PC-9 (cell line): Measurements from ENCODE around the gene GABRA4. TPM values are rescaled to one million over a fixed set of nuclear protein-coding genes. Genes with fewer than 3 reads are reported as not detected.

Experiments used
- BruUV-seq: library from RNA; stranded (reverse); fragments of 400-500 nt; replicated peaks from 2 replicates; lab custom pipeline; 2021; lab: Mats Ljungman, UMichigan
- CTCF ChIA-PET: fragments of 300-600 bp; sonication (Branson Sonifier 250); formaldehyde crosslinking; loops from one replicate; lab custom pipeline; 2022; ENCODE audit warnings: antibody characterized with exemption; lab: Charles Lee
- POLR2A ChIA-PET: fragments of 300-600 bp; sonication (Branson Sonifier 250); formaldehyde crosslinking; loops from one replicate; lab custom pipeline; 2022; ENCODE audit warnings: antibody characterized with exemption; ENCODE audit not compliant: unreplicated experiment; lab: Charles Lee
- DNase-seq, 2 experiments: peaks; one replicate each; pipeline versions ENCODE4 v3.0.0 to v3.0.0-alpha.2; 2015 to 2022; ENCODE audit warnings: mixed read lengths in 1 of 2
- H2AFZ ChIP-seq: fragments of 200-600 bp; sonication (generic); 2 replicates; pipeline ENCODE4 v1.8.1; 2017; ENCODE audit warnings: antibody characterized with exemption
- H3F3A ChIP-seq: fragments of 200-600 bp; sonication (generic); 2 replicates; pipeline ENCODE4 v1.8.1; 2017; ENCODE audit warnings: antibody characterized with exemption, mild to moderate bottlenecking, low read depth; ENCODE audit not compliant: insufficient read depth
- H3K27ac ChIP-seq: fragments of 200-600 bp; sonication (generic); 2 replicates; pipeline ENCODE4 v1.6.1; 2016; ENCODE audit warnings: mixed run types
- H3K27me3 ChIP-seq: fragments of 200-600 bp; sonication (generic); 2 replicates; pipeline ENCODE4 v1.6.1; 2016; ENCODE audit warnings: low read depth, mixed run types; ENCODE audit not compliant: insufficient read depth
- H3K36me3 ChIP-seq: fragments of 200-600 bp; sonication (generic); 2 replicates; pipeline ENCODE4 v1.6.1; 2016; ENCODE audit warnings: low read depth, mixed run types
- H3K4me1 ChIP-seq: fragments of 200-600 bp; sonication (generic); replicated peaks from 2 replicates; pipeline ENCODE4 v1.6.1; 2016; ENCODE audit warnings: mixed run types; ENCODE audit not compliant: insufficient read depth
- H3K4me2 ChIP-seq: fragments of 200-600 bp; sonication (generic); 2 replicates; pipeline ENCODE4 v1.6.1; 2017; ENCODE audit warnings: mixed run types
- H3K4me3 ChIP-seq: fragments of 200-600 bp; sonication (generic); 2 replicates; pipeline ENCODE4 v1.6.1; 2016; ENCODE audit warnings: mixed run types
- H3K79me2 ChIP-seq: fragments of 200-600 bp; sonication (generic); 2 replicates; pipeline ENCODE4 v1.6.1; 2017; ENCODE audit warnings: low read depth, mixed run types
- H3K9me2 ChIP-seq: fragments of 200-600 bp; sonication (generic); 2 replicates; pipeline ENCODE4 v1.8.1; 2017; ENCODE audit warnings: mild to moderate bottlenecking; ENCODE audit not compliant: insufficient read depth
- H3K9me3 ChIP-seq: fragments of 200-600 bp; sonication (generic); 2 replicates; pipeline ENCODE4 v1.8.1; 2016; ENCODE audit warnings: low read depth; ENCODE audit not compliant: insufficient read depth
- H4K20me1 ChIP-seq: fragments of 200-600 bp; sonication (generic); 2 replicates; pipeline ENCODE4 v1.8.1; 2017; ENCODE audit not compliant: insufficient read depth
- CTCF ChIP-seq: fragments of 200-600 bp; sonication (generic); conservative IDR thresholded peaks from 2 replicates; pipeline ENCODE4 v1.6.1; 2017; ENCODE audit warnings: mixed run types, antibody characterized with exemption, mild to moderate bottlenecking, moderate library complexity
- EZH2 ChIP-seq: fragments of 200-600 bp; sonication (generic); IDR thresholded peaks from 2 replicates; pipeline ENCODE4 v1.8.0; 2017; ENCODE audit warnings: antibody characterized with exemption, low read depth
- intact Hi-C: fragments of 100-400 bp; cut with micrococcal nuclease; formaldehyde crosslinking; loops from one replicate; pipeline ENCODE4 v1.10.0; 2022; ENCODE audit not compliant: unreplicated experiment
- total RNA-seq: library from RNA; stranded (reverse); gene quantifications from 2 replicates; pipeline ENCODE4 v1.2.3, GENCODE V29; 2021

Gene GABRA4
- total RNA-seq, 1 experiment from 2014 or later = not detected

- H3K79me2 ChIP-seq = 0 out of 2 replicates have a peak, but pooled peaks cover 4% of the 10 kb centered on the region
- no peaks in the 10 kb centered on the region for H3K9me2 ChIP-seq
- no peak overlapping the region for H3K4me2 ChIP-seq
- TF ChIP-seq EZH2 (no peak), CTCF (no peak)
- no TSS peak for BruUV-seq
- CTCF ChIA-PET = no interaction called here
- POLR2A ChIA-PET = no interaction called here
- no peak overlapping the region for H3K27ac ChIP-seq
- no peak for DNase-seq
- intact Hi-C loops = no loop called here
- H3K9me3 ChIP-seq = no peaks in the 10 kb centered on the region
- H4K20me1 ChIP-seq = no peaks in the 10 kb centered on the region; the same call in 1 of the 2 replicates
- no peak overlapping the region for H3K4me3 ChIP-seq
- H3K4me1 ChIP-seq = no peaks in the 10 kb centered on the region
- H3K36me3 ChIP-seq = no peaks in the 10 kb centered on the region
- H3F3A ChIP-seq = no peaks in the 10 kb centered on the region
- H2AFZ ChIP-seq = no peak overlapping the region
- no peaks in the 10 kb centered on the region for H3K27me3 ChIP-seq
These were observed 103.3 kb downstream of the GABRA4 start for GRCh38 chr4:46890056-46890455.

- Histone ChIP-seq H4K20me1 (no peaks in the 10 kb centered on the region; the same call in 1 of the 2 replicates), H2AFZ (no peak overlapping the region), H3K27me3 (no peaks in the 10 kb centered on the region), H3K27ac (no peak overlapping the region), H3K9me3 (no peaks in the 10 kb centered on the region), H3F3A (no peaks in the 10 kb centered on the region), H3K4me3 (no peak overlapping the region), H3K9me2 (no peaks in the 10 kb centered on the region), H3K4me2 (no peak overlapping the region), H3K36me3 (no peaks in the 10 kb centered on the region), H3K79me2 (0 out of 2 replicates have a peak, but pooled peaks cover 4% of the 10 kb centered on the region), H3K4me1 (no peaks in the 10 kb centered on the region)
- BruUV-seq = no TSS peak
- no peak for DNase-seq
- ChIA-PET CTCF (no interaction called here), POLR2A (no interaction called here)
- TF ChIP-seq CTCF = no peak
- TF ChIP-seq EZH2 = no peak
- intact Hi-C loops = no loop called here
These were observed 104.0 kb downstream of the GABRA4 start for GRCh38 chr4:46889410-46889809.

- H3K9me3 ChIP-seq = no peaks in the 10 kb centered on the region
- ChIA-PET CTCF (no interaction called here), POLR2A (no interaction called here)
- intact Hi-C loops = no loop called here
- H3K4me2 ChIP-seq = no peak overlapping the region
- no peaks in the 10 kb centered on the region for H3F3A ChIP-seq
- BruUV-seq = no TSS peak
- no peaks in the 10 kb centered on the region for H3K36me3 ChIP-seq
- no peaks in the 10 kb centered on the region; the same call in 1 of the 2 replicates for H4K20me1 ChIP-seq
- H2AFZ ChIP-seq = no peak overlapping the region
- H3K27ac ChIP-seq = no peak overlapping the region
- H3K79me2 ChIP-seq = no peaks in the 10 kb centered on the region
- no peaks in the 10 kb centered on the region for H3K9me2 ChIP-seq
- H3K27me3 ChIP-seq = no peaks in the 10 kb centered on the region
- H3K4me3 ChIP-seq = no peak overlapping the region
- H3K4me1 ChIP-seq = no peaks in the 10 kb centered on the region
- TF ChIP-seq EZH2 = no peak
- TF ChIP-seq CTCF = peak; percentile 41; the same call in 1 of the 2 replicates
- no peak for DNase-seq
These were observed 106.7 kb downstream of the GABRA4 start for GRCh38 chr4:46886711-46887110.
